ENCODE data around the gene BDNF. TPM values are rescaled to one million over a fixed set of nuclear protein-coding genes. Genes with fewer than 3 reads are reported as not detected.

The BDNF gene
- total RNA-seq, 2 donors from 2014 or later: 0.10 to 0.40 TPM

DNA sequence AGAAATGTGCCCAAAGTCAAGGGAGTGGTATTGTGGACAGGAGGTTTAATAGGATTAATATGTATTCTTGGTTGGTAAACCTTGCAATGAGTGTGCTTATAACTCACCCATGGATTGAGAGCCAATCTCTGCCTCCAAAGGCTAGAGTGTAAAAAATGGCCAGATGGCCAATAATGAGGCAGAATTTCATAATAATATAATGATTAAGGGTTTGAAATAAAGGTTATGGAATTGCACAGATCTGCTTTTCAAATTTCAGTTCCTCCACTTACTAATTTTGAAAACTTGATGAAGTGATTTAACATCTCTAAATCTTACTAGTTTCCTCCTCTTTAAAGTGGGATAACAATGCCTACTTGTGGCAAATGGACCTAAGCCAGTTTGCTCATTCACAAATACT, 94.8 kb downstream of the BDNF start:
- Histone ChIP-seq H3K36me3 (no peaks in the 10 kb centered on the region), H3K9ac (ENCODE audit: low read depth in 2 of 2, low read length in 2 of 2) (no peak overlapping the region), H3K9me3 (no peaks in the 10 kb centered on the region), H3K27ac (no peak overlapping the region), H3K4me1 (no peaks in the 10 kb centered on the region), H3K4me3 (no peak overlapping the region), H3K27me3 (no peaks in the 10 kb centered on the region)
- intact Hi-C loops (cut with DNase I): no loop called here
- TF ChIP-seq, protein P1, sequence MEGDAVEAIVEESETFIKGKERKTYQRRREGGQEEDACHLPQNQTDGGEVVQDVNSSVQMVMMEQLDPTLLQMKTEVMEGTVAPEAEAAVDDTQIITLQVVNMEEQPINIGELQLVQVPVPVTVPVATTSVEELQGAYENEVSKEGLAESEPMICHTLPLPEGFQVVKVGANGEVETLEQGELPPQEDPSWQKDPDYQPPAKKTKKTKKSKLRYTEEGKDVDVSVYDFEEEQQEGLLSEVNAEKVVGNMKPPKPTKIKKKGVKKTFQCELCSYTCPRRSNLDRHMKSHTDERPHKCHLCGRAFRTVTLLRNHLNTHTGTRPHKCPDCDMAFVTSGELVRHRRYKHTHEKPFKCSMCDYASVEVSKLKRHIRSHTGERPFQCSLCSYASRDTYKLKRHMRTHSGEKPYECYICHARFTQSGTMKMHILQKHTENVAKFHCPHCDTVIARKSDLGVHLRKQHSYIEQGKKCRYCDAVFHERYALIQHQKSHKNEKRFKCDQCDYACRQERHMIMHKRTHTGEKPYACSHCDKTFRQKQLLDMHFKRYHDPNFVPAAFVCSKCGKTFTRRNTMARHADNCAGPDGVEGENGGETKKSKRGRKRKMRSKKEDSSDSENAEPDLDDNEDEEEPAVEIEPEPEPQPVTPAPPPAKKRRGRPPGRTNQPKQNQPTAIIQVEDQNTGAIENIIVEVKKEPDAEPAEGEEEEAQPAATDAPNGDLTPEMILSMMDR (IDR thresholded peaks at IDR 0.05): no peak
- DNase-seq: no peak

Other genes with a start within 250 kb of the BDNF start
- gene LGR4, start 227.7 kb downstream of the BDNF start, total RNA-seq: 10 to 100 TPM; 88.2 to 94.5 TPM
- gene LIN7C, start 193.7 kb downstream of the BDNF start, total RNA-seq: 10 to 100 TPM; 40.7 to 53.0 TPM

All from colonic mucosa (tissue), 4 donors.